GM19455 (cell line): ENCODE measurements around the gene EDEM2.
"Not testable (repeated sequence)": the region's sequence is repeated elsewhere in the genome, so short reads cannot be mapped to it uniquely, and the experiment has no call there.

ENCODE experiments used
- ATAC-seq: cut with Tn5 transposase; IDR thresholded peaks from one replicate; pipeline ENCODE4 v1.9.1; 2021; ENCODE audit not compliant: unreplicated experiment

The EDEM2 gene

GRCh38 chr20:35146920-35147574 is at the start of gene EDEM2:
Gene EDEM2 (minus strand): TSS chr20:35147336. CDS start chr20:35147258, 78 bp downstream.
- peak; percentile 72 for ATAC-seq

- no peak for ATAC-seq
Measured at GRCh38 chr20:35196313-35196712, 49.2 kb upstream of the EDEM2 start.

- ATAC-seq: not testable (repeated sequence)
Measured at GRCh38 chr20:35193031-35193791, 46.1 kb upstream of the EDEM2 start.

- ATAC-seq: no peak
Measured at GRCh38 chr20:35192118-35192872, 45.2 kb upstream of the EDEM2 start.

GRCh38 chr20:35191419-35192117 is 44.4 kb upstream of the EDEM2 start:
- ATAC-seq: no peak

GRCh38 chr20:35190556-35190955 is 43.4 kb upstream of the EDEM2 start:
- ATAC-seq: no peak

- ATAC-seq: not testable (repeated sequence)
Measured at GRCh38 chr20:35189223-35189622, 42.1 kb upstream of the EDEM2 start.

GRCh38 chr20:35187584-35188190 is 40.6 kb upstream of the EDEM2 start:
- ATAC-seq: no peak

- not testable (repeated sequence) for ATAC-seq
Measured at GRCh38 chr20:35186691-35187289, 39.7 kb upstream of the EDEM2 start.

GRCh38 chr20:35181731-35182130 is 34.6 kb upstream of the EDEM2 start:
- ATAC-seq: no peak

GRCh38 chr20:35180266-35180665 is 33.1 kb upstream of the EDEM2 start:
- no peak for ATAC-seq

GRCh38 chr20:35179292-35180212 is 32.4 kb upstream of the EDEM2 start:
- no peak for ATAC-seq

GRCh38 chr20:35176132-35176531 is 29.0 kb upstream of the EDEM2 start:
- ATAC-seq: no peak

- no peak for ATAC-seq
Measured at GRCh38 chr20:35174458-35175216, 27.5 kb upstream of the EDEM2 start.

- ATAC-seq: no peak
Measured at GRCh38 chr20:35173576-35174192, 26.5 kb upstream of the EDEM2 start.

- ATAC-seq: no peak
Measured at GRCh38 chr20:35172434-35172806, 25.3 kb upstream of the EDEM2 start.

- no peak for ATAC-seq
Measured at GRCh38 chr20:35171753-35172433, 24.8 kb upstream of the EDEM2 start, which contains the start of gene PROCR. Gene PROCR (plus strand): TSS chr20:35172072. CDS start chr20:35172155, 83 bp downstream.

GRCh38 chr20:35171438-35171752 is 24.3 kb upstream of the EDEM2 start:
- ATAC-seq: no peak
